ENCODE data around the gene YTHDF1. TPM values are rescaled to one million over a fixed set of nuclear protein-coding genes. Genes with fewer than 3 reads are reported as not detected.
A peak's percentile ranks its signal among the peaks of the same experiment; 100 is the strongest.
"Not testable (repeated sequence)": the region's sequence is repeated elsewhere in the genome, so short reads cannot be mapped to it uniquely, and the experiment has no call there.

Gene YTHDF1
- total RNA-seq, 1 donor from 2014 or later = 43.3 TPM

GRCh38 chr20:63161176-63161651 is 54.7 kb downstream of the YTHDF1 start:
- Mint-ChIP-seq H3K4me1 (ENCODE audit: low read depth, unreplicated experiment) (peaks cover 11% of the 10 kb centered on the region), H3K27ac (ENCODE audit: unreplicated experiment) (no peak overlapping the region), H3K9me3 (ENCODE audit: unreplicated experiment) (peaks cover 9% of the 10 kb centered on the region), H3K36me3 (ENCODE audit: unreplicated experiment) (peaks cover 5% of the 10 kb centered on the region), H3K4me3 (ENCODE audit: unreplicated experiment) (no peak overlapping the region), H3K27me3 (ENCODE audit: unreplicated experiment) (peaks cover 7% of the 10 kb centered on the region)
- no peak for DNase-seq
- TF ChIP-seq CTCF (IDR thresholded peaks at IDR 0.05; ENCODE audit: partially characterized antibody, unreplicated experiment) = no peak

DNA sequence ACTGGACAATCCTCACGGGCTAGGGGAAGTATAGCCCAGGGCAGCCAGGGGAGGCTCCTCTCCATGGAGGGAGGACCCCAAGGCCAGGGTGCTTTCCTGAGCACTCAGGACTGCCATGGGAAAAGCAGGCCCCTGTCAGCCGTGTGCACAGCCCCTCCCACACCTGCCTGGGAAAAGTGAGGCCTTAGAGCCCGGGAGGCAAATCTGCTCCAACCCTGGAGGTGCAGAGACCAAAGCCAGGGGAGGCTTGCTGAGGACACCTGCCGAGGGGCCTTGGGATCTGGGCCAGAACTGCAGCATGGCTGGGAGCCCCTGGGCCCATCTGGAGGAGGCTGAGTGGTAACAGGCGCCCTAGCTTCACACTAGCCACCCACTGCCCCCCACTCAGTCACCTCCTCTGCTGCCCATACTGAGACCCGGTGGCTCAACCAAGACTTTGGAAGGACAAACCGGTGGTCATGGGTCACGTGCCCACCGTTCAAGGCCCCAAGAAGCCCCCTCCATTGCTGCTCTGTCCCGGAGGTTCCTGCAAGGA is 55.2 kb downstream of the YTHDF1 start:
- Mint-ChIP-seq H3K9me3 (ENCODE audit: unreplicated experiment) (peaks cover 9% of the 10 kb centered on the region), H3K27me3 (ENCODE audit: unreplicated experiment) (peaks cover 7% of the 10 kb centered on the region), H3K27ac (ENCODE audit: unreplicated experiment) (no peak overlapping the region), H3K4me3 (ENCODE audit: unreplicated experiment) (no peak overlapping the region), H3K4me1 (ENCODE audit: low read depth, unreplicated experiment) (peaks cover 11% of the 10 kb centered on the region), H3K36me3 (ENCODE audit: unreplicated experiment) (peaks cover 5% of the 10 kb centered on the region)
- peak; percentile 8 for DNase-seq
- TF ChIP-seq CTCF (IDR thresholded peaks at IDR 0.05; ENCODE audit: partially characterized antibody, unreplicated experiment) = no peak

DNA sequence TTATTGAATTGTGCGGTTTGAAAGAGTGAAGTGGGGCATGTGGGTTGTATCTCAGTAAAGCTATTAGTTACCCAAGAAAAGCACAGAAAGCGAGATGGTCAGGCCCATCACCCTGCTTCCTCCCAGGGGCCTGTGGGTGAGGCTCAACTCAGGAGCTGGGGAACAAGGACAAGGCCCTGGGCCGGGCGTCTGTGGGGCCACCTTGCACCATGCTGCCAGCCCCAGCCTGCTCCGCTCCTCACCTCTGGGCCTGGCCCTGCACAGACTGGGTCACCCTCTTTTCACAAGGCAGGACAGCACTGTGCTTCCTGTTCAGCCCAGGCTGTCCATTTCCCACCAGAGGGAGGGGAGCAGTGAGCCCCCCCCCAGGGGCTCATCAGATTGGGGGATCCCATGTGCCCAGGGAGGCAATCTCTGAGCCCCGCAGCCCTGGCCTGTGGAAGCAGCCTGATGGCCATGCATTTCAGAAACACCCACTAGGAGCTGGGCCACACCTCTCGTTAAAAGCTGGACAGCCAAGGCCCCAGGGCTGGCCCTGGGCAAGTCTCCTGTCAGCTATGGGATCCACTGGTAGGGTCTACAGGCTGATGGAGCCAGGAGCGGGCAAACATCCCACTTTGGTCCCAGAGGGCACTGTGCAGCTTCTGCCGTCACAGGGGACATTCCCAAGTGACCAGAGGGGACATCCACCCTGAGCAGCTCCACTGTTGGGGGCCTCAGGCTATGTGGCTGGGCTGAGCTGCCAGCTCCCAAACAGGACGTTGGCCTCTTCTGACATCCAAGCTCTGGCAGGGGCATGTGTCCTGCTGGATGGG is 55.9 kb downstream of the YTHDF1 start:
- TF ChIP-seq CTCF (IDR thresholded peaks at IDR 0.05; ENCODE audit: partially characterized antibody, unreplicated experiment) = no peak
- peaks cover 7% of the 10 kb centered on the region for H3K27me3 Mint-ChIP-seq (ENCODE audit: unreplicated experiment)
- DNase-seq = peak; percentile 10
- H3K36me3 Mint-ChIP-seq (ENCODE audit: unreplicated experiment) = peaks cover 5% of the 10 kb centered on the region
- H3K4me3 Mint-ChIP-seq (ENCODE audit: unreplicated experiment) = no peak overlapping the region
- peaks cover 11% of the 10 kb centered on the region for H3K4me1 Mint-ChIP-seq (ENCODE audit: low read depth, unreplicated experiment)
- peaks cover 9% of the 10 kb centered on the region for H3K9me3 Mint-ChIP-seq (ENCODE audit: unreplicated experiment)
- H3K27ac Mint-ChIP-seq (ENCODE audit: unreplicated experiment) = no peak overlapping the region

- H3K4me3 Mint-ChIP-seq (ENCODE audit: unreplicated experiment) = not testable (repeated sequence)
Measured at GRCh38 chr20:63159251-63159650, 56.7 kb downstream of the YTHDF1 start.

DNA sequence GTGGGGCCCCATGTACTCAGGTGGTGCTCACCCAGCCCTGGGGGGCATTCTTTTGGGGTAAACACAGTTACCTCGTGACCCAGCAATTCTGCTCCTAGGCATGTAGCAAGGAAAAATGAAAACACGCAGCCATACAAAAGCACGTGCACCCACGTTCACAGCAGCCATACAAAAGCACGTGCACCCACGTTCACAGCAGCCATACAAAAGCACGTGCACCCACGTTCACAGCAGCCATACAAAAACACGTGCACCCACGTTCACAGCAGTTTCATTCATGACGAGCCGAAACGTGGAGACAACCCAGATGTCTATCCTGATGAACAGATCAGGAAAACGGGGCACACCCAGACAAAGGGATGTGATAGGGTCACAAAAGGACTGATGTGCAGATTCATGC is 57.1 kb downstream of the YTHDF1 start:
- Mint-ChIP-seq H3K4me3 (ENCODE audit: unreplicated experiment) (no peak overlapping the region), H3K27ac (ENCODE audit: unreplicated experiment) (no peak overlapping the region), H3K9me3 (ENCODE audit: unreplicated experiment) (peaks cover 9% of the 10 kb centered on the region), H3K27me3 (ENCODE audit: unreplicated experiment) (peaks cover 7% of the 10 kb centered on the region), H3K36me3 (ENCODE audit: unreplicated experiment) (peaks cover 5% of the 10 kb centered on the region), H3K4me1 (ENCODE audit: low read depth, unreplicated experiment) (peaks cover 11% of the 10 kb centered on the region)
- peak; percentile 4 for DNase-seq
- no peak for TF ChIP-seq CTCF (IDR thresholded peaks at IDR 0.05; ENCODE audit: partially characterized antibody, unreplicated experiment)

More at GRCh38 chr20:63159251-63159650, 56.7 kb downstream of the YTHDF1 start:
- H3K27ac Mint-ChIP-seq (ENCODE audit: unreplicated experiment); H3K36me3 Mint-ChIP-seq (ENCODE audit: unreplicated experiment); H3K9me3 Mint-ChIP-seq (ENCODE audit: unreplicated experiment); H3K27me3 Mint-ChIP-seq (ENCODE audit: unreplicated experiment): not testable (repeated sequence)
- H3K4me1 Mint-ChIP-seq (ENCODE audit: low read depth, unreplicated experiment) = peaks cover 11% of the 10 kb centered on the region
- peak; percentile 4 for DNase-seq
